Omental fat pad (tissue), 4 donors: ENCODE results near the gene OR2T1. TPM values are rescaled to one million over a fixed set of nuclear protein-coding genes. Genes with fewer than 3 reads are reported as not detected.
"Not testable (repeated sequence)": the region's sequence is repeated elsewhere in the genome, so short reads cannot be mapped to it uniquely, and the experiment has no call there.

Experiments used
- ATAC-seq: fragments of 150-250 bp; one replicate; pipeline ENCODE4 v1.9.1; 2016; ENCODE audit warnings: mild to moderate bottlenecking, moderate library complexity; ENCODE audit not compliant: low FRiP score
- DNase-seq: peaks from one replicate; pipeline ENCODE4 v3.0.0-alpha.2; 2019; ENCODE audit warnings: low spot score
- total RNA-seq, 4 donors: library from RNA; depleted of rRNA; stranded (reverse); fragments of >200 nt; gene quantifications; one replicate each; pipeline ENCODE4 v1.1.0, GENCODE V29; 2016

OR2T1 gene
- total RNA-seq, 4 donors from 2014 or later: not detected

- not testable (repeated sequence) for DNase-seq, ATAC-seq
Measured at GRCh38 chr1:248450466-248451145, 47.8 kb downstream of the OR2T1 start.

- DNase-seq, ATAC-seq: not testable (repeated sequence)
Measured at GRCh38 chr1:248453619-248454018, 50.8 kb downstream of the OR2T1 start.

GRCh38 chr1:248455045-248455444 lies 52.2 kb downstream of the OR2T1 start:
- ATAC-seq, DNase-seq: not testable (repeated sequence)

GRCh38 chr1:248456635-248457034 lies 53.8 kb downstream of the OR2T1 start:
- ATAC-seq, DNase-seq: not testable (repeated sequence)

Other genes with a start within 250 kb of the OR2T1 start
- not detected for gene OR2M2, start 228.2 kb upstream of the OR2T1 start, total RNA-seq
- gene OR2M3, start 205.8 kb upstream of the OR2T1 start, total RNA-seq: not detected
- gene OR2M4, start 171.6 kb upstream of the OR2T1 start, total RNA-seq: not detected
- gene OR2T33, start 125.1 kb upstream of the OR2T1 start, total RNA-seq: under 1 TPM in 1 of 4 donors, not detected in 3; 0.69 TPM
- not detected for gene OR2T12, start 99.6 kb upstream of the OR2T1 start, total RNA-seq
- not detected for gene OR2M7, start 78.5 kb upstream of the OR2T1 start, total RNA-seq
- gene OR14C36, start 54.3 kb upstream of the OR2T1 start, total RNA-seq: not detected
- gene OR2T4, start 41.4 kb upstream of the OR2T1 start, total RNA-seq: not detected
- not detected for gene OR2T6, start 27.3 kb upstream of the OR2T1 start, total RNA-seq
- gene OR2T2, start 42.6 kb downstream of the OR2T1 start, total RNA-seq: not detected
- gene OR2T3, start 70.3 kb downstream of the OR2T1 start, total RNA-seq: not detected
- not detected for gene OR2T5, start 85.5 kb downstream of the OR2T1 start, total RNA-seq
- gene OR2G6, start 105.0 kb downstream of the OR2T1 start, total RNA-seq: not detected
- gene OR2T29, start 159.7 kb downstream of the OR2T1 start, total RNA-seq: not detected
- not detected for gene OR2T34, start 171.7 kb downstream of the OR2T1 start, total RNA-seq
- gene OR2T10, start 194.7 kb downstream of the OR2T1 start, total RNA-seq: not detected
- gene OR2T11, start 232.0 kb downstream of the OR2T1 start, total RNA-seq: not detected
- gene OR2T35, start 242.2 kb downstream of the OR2T1 start, total RNA-seq: not detected